Brain pericyte (primary cell): ENCODE results near the gene SLC25A26.

Experiments
- DNase-seq: peaks from one replicate; pipeline ENCODE4 v3.0.0-alpha.2; 2012; ENCODE audit warnings: low read depth, low spot score

The SLC25A26 gene

DNA sequence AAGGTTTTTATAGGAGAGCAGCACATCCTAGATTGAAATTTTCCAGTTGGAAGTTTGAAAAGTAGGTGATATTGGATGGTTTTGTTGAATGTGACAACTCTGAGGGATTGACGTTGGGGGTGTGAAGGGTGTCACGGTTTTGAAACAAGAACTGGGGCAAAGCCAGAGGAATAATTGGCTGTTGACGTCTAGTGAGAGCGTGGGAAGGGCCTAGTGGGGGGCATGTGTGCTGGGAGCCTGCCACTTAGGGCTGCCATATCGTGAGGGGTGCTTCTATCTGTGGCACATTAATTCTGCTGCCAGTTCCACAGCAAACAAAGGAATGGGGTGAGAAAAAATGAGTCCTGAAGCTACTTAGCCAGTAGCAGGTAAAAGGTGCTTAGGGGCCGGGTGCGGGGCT, 150.6 kb downstream of the SLC25A26 start:
- no peak for DNase-seq

DNA sequence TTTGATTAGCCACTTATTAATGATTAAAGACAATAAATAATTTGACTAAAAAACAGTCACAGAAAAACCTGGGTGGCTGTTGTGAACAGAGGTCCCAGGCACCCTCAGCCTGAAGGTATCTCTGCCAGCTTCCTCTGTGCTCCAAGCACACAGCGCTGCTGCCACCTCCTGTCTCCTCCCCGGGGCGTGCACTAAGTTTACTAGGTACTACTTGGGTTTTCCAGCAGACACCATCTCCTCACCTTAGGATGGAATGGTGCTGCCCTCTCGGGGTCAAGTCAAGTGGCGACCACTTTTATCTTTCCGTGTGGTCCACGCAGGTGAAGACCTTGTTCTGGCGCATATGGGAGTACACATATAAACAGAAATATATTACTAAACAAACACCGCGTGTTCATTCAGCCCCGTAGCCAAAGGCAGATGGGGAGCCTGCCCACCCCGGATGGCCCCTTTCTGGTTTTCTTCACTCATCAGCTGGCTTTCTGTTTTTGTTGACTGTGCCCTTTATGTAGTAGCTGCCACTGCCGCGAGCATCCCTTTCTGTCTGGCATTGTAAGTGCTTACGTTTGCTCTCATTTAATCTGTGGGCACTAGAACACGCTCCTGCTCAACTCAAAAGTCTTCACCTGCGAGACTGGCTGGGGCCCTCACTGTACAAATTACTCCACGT, 152.0 kb downstream of the SLC25A26 start:
- no peak for DNase-seq

- DNase-seq = no peak
These were observed 155.8 kb downstream of the SLC25A26 start for GRCh38 chr3:66376568-66376967.

GRCh38 chr3:66377800-66378199, 157.0 kb downstream of the SLC25A26 start:
- no peak for DNase-seq

DNA sequence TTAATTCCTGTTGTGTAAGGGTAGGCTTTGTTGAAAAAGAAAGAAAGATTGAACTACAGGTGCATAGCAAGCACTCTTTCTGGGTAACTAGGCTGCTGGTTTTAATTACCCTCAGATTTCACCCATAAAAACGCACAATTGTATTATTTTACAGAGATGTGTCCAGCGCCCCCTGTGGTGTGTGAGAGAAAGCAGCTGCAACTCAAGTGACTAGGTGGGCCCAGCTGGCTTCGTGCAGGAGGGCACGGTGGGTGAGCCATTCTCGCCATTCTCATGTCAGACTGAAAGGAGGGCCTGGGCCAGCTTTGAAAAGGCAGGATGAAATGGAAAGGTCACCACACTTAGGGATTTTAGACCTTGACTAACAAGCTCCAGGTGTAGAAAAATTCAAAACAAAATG, 157.5 kb downstream of the SLC25A26 start:
- no peak for DNase-seq

DNA sequence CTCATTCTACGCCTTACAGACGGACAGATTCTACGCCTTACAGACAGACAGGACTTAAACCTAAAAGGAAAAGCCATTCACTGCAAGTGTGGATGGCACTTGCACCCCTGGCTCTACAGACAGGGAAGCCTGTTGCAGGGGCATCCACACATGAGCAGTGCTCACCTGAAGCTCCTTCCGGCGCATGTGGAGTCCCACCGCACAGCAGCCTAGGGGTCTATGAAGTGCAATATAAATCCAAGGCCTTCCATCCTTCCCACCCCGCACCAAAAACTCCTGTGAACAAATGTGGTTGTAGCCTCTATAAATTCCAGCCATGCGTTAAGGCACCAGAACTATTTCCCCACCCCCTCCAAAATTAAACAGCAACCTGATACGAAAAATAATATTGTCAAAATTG, 158.8 kb downstream of the SLC25A26 start:
- no peak for DNase-seq

DNA sequence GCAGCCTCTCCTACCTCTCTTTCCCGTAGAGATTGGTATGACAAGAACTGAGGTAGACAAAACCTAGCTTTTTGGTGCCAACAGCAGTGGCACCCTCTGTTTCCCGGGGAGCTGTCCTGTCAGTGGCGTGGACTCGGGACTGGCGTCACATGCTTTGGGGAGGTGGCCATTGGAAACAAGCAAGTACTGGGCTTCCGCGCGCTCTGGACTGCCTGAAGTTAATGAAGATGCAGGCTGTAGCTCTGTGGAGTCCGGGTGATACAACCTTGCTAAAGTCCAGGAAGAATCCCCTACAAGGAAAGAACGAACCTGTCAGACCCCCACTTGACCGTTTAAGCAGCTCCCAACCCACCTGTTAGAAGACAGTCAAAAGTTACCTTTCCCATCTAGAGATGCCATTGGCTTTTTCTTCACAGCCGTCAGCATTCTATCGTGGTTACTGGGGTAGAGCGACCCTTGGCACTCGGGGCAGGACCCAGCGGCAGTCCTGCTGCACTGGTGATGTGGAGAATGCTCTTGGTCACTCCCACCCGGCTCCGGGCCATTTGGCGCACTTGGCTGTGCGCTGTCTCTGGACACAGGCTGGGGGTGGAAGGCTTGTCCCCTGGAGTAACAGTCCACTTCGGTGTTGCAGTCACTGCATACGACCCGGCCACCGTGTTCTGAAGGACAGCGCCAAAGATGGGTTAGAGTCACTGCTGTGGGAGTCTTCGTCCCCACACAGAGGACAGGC, 159.6 kb downstream of the SLC25A26 start:
- DNase-seq = no peak

GRCh38 chr3:66381626-66382025, 160.8 kb downstream of the SLC25A26 start:
- DNase-seq = no peak

- no peak for DNase-seq
These were observed 161.3 kb downstream of the SLC25A26 start for GRCh38 chr3:66382142-66382541.

DNA sequence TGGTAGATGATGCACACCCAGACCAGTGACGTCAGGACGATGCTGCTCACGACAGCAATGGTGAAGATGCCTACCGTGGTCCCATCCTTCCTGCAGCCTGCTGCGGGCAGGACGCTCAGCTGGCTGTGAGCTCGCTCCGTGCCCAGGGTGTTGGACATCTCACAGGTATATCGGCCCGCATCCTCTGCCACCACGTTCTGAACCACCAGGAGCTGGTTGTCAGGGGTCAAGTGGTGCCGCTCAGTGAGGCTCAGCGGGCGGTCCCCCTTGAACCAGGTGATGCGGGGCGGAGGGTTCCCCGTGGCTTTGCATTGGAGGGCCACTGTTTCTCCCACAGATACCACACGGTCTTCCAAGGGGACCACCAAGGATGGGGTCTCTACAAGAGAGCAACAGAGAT, 162.2 kb downstream of the SLC25A26 start:
- no peak for DNase-seq

GRCh38 chr3:66383998-66384745, 163.4 kb downstream of the SLC25A26 start:
- DNase-seq = no peak

DNA sequence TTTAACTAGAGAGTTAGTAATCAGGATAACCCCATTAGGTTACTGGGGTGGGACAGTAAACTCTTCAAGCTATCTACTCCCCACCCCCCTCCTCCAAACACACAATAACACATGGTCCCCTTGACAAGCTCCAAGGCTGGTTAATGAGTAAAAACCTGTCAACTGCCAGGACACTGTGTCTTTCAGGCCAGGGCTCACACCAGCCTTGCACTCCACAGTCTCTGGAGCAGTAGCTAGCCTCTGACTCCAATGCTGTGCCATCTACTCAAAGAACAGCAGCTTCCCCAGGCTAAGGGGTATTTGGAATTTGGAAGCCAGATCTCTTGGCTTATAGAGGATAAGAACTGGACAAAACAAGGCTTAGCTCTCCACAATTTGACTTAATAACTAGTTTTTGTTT, 164.3 kb downstream of the SLC25A26 start:
- no peak for DNase-seq

DNA sequence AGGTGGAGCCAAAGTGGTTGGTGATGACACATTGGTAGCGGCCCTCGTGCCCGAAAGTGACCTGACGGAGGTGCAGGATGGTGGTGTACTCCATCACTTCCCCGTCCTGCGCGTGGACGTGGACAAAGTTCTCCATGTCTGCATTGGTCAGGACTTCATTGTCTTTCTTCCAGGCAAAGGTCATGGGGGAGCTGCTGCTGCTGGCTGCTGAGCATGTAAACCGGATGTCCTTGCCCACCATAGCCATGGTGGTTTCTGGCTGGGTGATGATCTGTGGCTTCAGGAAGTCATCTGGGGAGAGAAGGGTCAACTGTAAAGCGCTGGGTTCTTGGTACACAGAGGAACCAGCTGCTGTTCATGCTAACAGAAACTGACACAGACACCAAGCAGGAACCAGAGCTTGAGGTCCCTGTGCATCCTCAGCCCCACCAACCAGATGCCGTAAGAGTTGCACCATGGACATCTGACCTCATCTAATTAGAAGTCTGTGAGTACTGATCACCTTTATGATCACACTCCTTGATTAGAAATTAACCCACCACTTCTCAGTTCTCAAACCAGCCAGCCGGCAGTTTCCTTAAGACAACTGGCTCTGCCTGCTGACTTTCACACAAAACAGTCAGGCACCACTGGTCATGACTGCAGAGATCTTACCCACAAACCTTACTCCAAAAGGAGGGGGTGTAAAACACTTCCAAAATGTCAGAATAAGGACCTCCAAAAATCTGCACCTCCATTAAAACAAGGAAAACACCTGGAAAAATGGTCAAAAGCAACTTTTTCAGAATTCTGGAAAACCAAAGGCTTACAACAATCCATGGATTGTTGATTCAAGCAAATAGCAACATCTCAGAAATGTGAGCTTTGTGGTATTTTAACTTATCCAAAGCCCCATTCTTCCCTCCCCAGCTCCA, 165.5 kb downstream of the SLC25A26 start:
- no peak for DNase-seq

- no peak for DNase-seq
These were observed 166.3 kb downstream of the SLC25A26 start for GRCh38 chr3:66386925-66387650.

- no peak for DNase-seq
These were observed 169.2 kb downstream of the SLC25A26 start for GRCh38 chr3:66390013-66390412.

DNA sequence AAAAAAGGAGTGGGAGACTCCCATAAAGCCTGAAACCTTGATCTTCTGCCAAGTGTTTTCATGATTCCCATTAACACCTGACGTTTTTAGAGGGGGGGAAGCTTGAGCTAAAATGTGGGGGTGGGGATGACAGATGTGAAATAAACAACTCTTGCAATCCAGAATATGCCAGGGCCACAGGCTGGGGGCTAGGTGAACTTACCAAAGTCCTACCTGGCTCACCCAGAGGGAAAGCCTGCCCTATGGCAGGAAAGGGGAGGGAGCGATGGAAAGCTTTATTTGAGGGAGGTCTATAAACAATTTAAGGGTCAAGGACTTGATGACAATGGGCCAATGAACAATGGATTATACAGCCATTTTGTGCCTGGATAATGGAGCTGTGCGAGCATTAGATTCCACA, 171.7 kb downstream of the SLC25A26 start:
- no peak for DNase-seq

GRCh38 chr3:66392966-66393332, 172.1 kb downstream of the SLC25A26 start:
- DNase-seq = no peak

DNA sequence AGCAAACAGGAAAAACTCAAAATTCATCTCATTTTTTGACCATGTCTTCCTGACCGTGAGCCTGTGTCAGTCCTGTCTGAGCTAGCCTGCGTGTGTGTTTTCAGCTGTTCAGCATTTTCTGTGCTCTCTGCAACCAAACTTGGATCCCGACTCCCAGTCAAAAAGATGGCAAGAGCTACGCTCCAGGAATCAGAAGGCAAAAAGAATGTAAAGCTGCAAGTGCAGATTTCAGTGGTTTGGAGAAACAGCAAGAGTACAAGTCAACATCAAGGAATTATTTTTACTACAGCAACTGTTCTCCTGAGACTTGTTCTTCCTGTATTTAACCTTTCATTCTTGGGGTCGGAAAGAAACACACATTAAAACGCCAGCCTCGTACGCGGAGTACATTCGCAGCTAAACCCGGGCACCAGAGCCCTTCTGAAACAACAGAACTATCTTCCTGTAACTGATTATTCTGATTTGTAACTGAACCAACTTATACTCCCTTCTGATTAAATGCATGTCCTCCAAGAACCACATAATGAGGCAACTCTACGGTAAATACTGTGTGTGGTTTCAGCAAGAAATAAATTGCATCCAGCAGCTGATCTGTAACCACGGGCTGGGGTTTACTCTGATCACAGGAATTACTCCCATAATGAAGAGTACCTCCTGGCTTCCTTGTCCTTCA, 172.7 kb downstream of the SLC25A26 start:
- DNase-seq = peak; percentile 85

- DNase-seq = no peak
These were observed 173.4 kb downstream of the SLC25A26 start for GRCh38 chr3:66394019-66394752.

- no peak for DNase-seq
These were observed 174.0 kb downstream of the SLC25A26 start for GRCh38 chr3:66394753-66395249.
